PC-9 (cell line): Measurements from ENCODE around the gene LRMDA. TPM values are rescaled to one million over a fixed set of nuclear protein-coding genes. Genes with fewer than 3 reads are reported as not detected.

Source experiments
- BruUV-seq: library from RNA; stranded (reverse); fragments of 400-500 nt; replicated peaks from 2 replicates; lab custom pipeline; 2021; lab: Mats Ljungman, UMichigan
- CTCF ChIA-PET: fragments of 300-600 bp; sonication (Branson Sonifier 250); formaldehyde crosslinking; loops from one replicate; lab custom pipeline; 2022; ENCODE audit warnings: antibody characterized with exemption; lab: Charles Lee
- POLR2A ChIA-PET: fragments of 300-600 bp; sonication (Branson Sonifier 250); formaldehyde crosslinking; loops from one replicate; lab custom pipeline; 2022; ENCODE audit warnings: antibody characterized with exemption; ENCODE audit not compliant: unreplicated experiment; lab: Charles Lee
- DNase-seq, 2 experiments: peaks; one replicate each; pipeline versions ENCODE4 v3.0.0 to v3.0.0-alpha.2; 2015 to 2022; ENCODE audit warnings: mixed read lengths in 1 of 2
- H2AFZ ChIP-seq: fragments of 200-600 bp; sonication (generic); 2 replicates; pipeline ENCODE4 v1.8.1; 2017; ENCODE audit warnings: antibody characterized with exemption
- H3F3A ChIP-seq: fragments of 200-600 bp; sonication (generic); 2 replicates; pipeline ENCODE4 v1.8.1; 2017; ENCODE audit warnings: antibody characterized with exemption, mild to moderate bottlenecking, low read depth; ENCODE audit not compliant: insufficient read depth
- H3K27ac ChIP-seq: fragments of 200-600 bp; sonication (generic); 2 replicates; pipeline ENCODE4 v1.6.1; 2016; ENCODE audit warnings: mixed run types
- H3K27me3 ChIP-seq: fragments of 200-600 bp; sonication (generic); 2 replicates; pipeline ENCODE4 v1.6.1; 2016; ENCODE audit warnings: low read depth, mixed run types; ENCODE audit not compliant: insufficient read depth
- H3K36me3 ChIP-seq: fragments of 200-600 bp; sonication (generic); 2 replicates; pipeline ENCODE4 v1.6.1; 2016; ENCODE audit warnings: low read depth, mixed run types
- H3K4me1 ChIP-seq: fragments of 200-600 bp; sonication (generic); replicated peaks from 2 replicates; pipeline ENCODE4 v1.6.1; 2016; ENCODE audit warnings: mixed run types; ENCODE audit not compliant: insufficient read depth
- H3K4me2 ChIP-seq: fragments of 200-600 bp; sonication (generic); 2 replicates; pipeline ENCODE4 v1.6.1; 2017; ENCODE audit warnings: mixed run types
- H3K4me3 ChIP-seq: fragments of 200-600 bp; sonication (generic); 2 replicates; pipeline ENCODE4 v1.6.1; 2016; ENCODE audit warnings: mixed run types
- H3K79me2 ChIP-seq: fragments of 200-600 bp; sonication (generic); 2 replicates; pipeline ENCODE4 v1.6.1; 2017; ENCODE audit warnings: low read depth, mixed run types
- H3K9me2 ChIP-seq: fragments of 200-600 bp; sonication (generic); 2 replicates; pipeline ENCODE4 v1.8.1; 2017; ENCODE audit warnings: mild to moderate bottlenecking; ENCODE audit not compliant: insufficient read depth
- H3K9me3 ChIP-seq: fragments of 200-600 bp; sonication (generic); 2 replicates; pipeline ENCODE4 v1.8.1; 2016; ENCODE audit warnings: low read depth; ENCODE audit not compliant: insufficient read depth
- H4K20me1 ChIP-seq: fragments of 200-600 bp; sonication (generic); 2 replicates; pipeline ENCODE4 v1.8.1; 2017; ENCODE audit not compliant: insufficient read depth
- EZH2 ChIP-seq: fragments of 200-600 bp; sonication (generic); IDR thresholded peaks from 2 replicates; pipeline ENCODE4 v1.8.0; 2017; ENCODE audit warnings: antibody characterized with exemption, low read depth
- intact Hi-C: fragments of 100-400 bp; cut with micrococcal nuclease; formaldehyde crosslinking; loops from one replicate; pipeline ENCODE4 v1.10.0; 2022; ENCODE audit not compliant: unreplicated experiment
- total RNA-seq: library from RNA; stranded (reverse); gene quantifications from 2 replicates; pipeline ENCODE4 v1.2.3, GENCODE V29; 2021
- TF ChIP-seq, protein P1 (sequence below): fragments of 200-600 bp; sonication (generic); conservative IDR thresholded peaks from 2 replicates; pipeline ENCODE4 v1.6.1; 2017; ENCODE audit warnings: mixed run types, antibody characterized with exemption, mild to moderate bottlenecking, moderate library complexity

Gene LRMDA
- total RNA-seq, 1 experiment from 2014 or later: not detected

GRCh38 chr10:76270464-76270863, 839.0 kb downstream of the LRMDA start:
- no peaks in the 10 kb centered on the region for H3K36me3 ChIP-seq

DNA sequence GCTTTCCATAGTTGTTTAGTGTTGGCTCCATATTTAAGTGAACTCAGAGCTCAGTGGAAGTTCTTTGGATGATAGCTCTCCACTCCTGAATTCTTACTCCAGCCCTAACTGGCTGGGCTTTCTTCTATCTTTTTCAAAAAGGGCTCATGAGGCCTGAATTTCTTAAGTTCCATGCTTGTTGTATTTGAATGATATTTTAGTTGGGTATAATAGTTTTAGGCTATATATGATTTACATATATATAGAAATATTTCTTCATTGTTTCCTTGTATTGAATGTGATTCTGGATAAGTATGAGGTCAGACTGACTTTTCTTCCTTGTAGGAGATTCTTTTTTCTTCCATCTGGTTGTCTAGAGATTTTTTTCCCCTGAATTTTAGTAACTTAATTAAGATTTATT, 843.5 kb downstream of the LRMDA start:
- CTCF ChIA-PET: no interaction called here
- POLR2A ChIA-PET: no interaction called here
- Histone ChIP-seq H3K36me3 (no peaks in the 10 kb centered on the region), H3K79me2 (no peaks in the 10 kb centered on the region), H2AFZ (no peak overlapping the region), H3K4me2 (no peak overlapping the region), H3K9me2 (no peaks in the 10 kb centered on the region), H4K20me1 (no peaks in the 10 kb centered on the region), H3K9me3 (no peaks in the 10 kb centered on the region), H3K27me3 (no peaks in the 10 kb centered on the region), H3K4me1 (no peaks in the 10 kb centered on the region), H3K27ac (no peak overlapping the region), H3F3A (no peaks in the 10 kb centered on the region), H3K4me3 (no peak overlapping the region)
- no peak for TF ChIP-seq EZH2
- TF ChIP-seq, protein P1, sequence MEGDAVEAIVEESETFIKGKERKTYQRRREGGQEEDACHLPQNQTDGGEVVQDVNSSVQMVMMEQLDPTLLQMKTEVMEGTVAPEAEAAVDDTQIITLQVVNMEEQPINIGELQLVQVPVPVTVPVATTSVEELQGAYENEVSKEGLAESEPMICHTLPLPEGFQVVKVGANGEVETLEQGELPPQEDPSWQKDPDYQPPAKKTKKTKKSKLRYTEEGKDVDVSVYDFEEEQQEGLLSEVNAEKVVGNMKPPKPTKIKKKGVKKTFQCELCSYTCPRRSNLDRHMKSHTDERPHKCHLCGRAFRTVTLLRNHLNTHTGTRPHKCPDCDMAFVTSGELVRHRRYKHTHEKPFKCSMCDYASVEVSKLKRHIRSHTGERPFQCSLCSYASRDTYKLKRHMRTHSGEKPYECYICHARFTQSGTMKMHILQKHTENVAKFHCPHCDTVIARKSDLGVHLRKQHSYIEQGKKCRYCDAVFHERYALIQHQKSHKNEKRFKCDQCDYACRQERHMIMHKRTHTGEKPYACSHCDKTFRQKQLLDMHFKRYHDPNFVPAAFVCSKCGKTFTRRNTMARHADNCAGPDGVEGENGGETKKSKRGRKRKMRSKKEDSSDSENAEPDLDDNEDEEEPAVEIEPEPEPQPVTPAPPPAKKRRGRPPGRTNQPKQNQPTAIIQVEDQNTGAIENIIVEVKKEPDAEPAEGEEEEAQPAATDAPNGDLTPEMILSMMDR: no peak
- no TSS peak for BruUV-seq
- no peak for DNase-seq
- intact Hi-C loops: no loop called here

More at GRCh38 chr10:76270464-76270863, 839.0 kb downstream of the LRMDA start:
- no peak overlapping the region for H3K4me3 ChIP-seq
- H4K20me1 ChIP-seq: no peaks in the 10 kb centered on the region
- POLR2A ChIA-PET: no interaction called here
- CTCF ChIA-PET: no interaction called here
- H2AFZ ChIP-seq: no peak overlapping the region
- H3K27me3 ChIP-seq: no peaks in the 10 kb centered on the region
- no peaks in the 10 kb centered on the region for H3K9me3 ChIP-seq
- no peak overlapping the region for H3K4me2 ChIP-seq
- H3K9me2 ChIP-seq: no peaks in the 10 kb centered on the region
- H3K79me2 ChIP-seq: no peaks in the 10 kb centered on the region
- no peaks in the 10 kb centered on the region for H3K4me1 ChIP-seq
- TF ChIP-seq EZH2: no peak
- TF ChIP-seq, protein P1: no peak
- BruUV-seq: no TSS peak
- H3K27ac ChIP-seq: no peak overlapping the region
- intact Hi-C loops: no loop called here
- DNase-seq: no peak
- no peaks in the 10 kb centered on the region for H3F3A ChIP-seq

DNA sequence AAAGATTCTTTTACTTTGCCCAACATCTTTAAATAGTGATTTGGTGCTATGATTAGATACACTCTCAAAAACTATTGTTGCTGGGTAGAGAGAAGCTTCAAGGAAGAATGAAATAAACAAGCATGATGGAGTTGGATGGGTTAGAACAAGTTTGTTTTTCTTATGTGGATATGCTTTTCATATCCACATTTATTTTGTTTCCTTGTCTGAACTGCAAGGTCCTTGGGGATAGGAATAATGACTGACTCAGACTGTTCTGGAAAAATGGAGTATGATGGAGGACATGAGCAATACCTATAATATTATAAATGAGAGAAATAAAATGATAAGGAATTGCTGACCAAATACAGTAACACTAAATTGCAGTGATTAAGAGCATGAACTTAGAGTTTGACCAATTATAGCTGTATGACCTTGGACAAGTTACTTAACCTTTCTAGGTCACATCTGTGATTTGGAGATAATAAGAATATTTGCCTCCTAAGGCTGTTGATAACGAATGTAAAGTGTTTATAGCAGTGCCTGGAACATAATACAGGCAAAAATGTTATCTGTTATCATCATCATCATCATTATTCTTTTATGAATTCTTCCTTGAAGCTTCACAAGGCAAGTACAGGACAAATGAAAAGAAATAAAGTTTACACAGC, 847.5 kb downstream of the LRMDA start:
- no peak for DNase-seq
- no peak overlapping the region for H3K27ac ChIP-seq
- no peaks in the 10 kb centered on the region for H3K27me3 ChIP-seq
- H3K9me3 ChIP-seq: no peaks in the 10 kb centered on the region
- no peaks in the 10 kb centered on the region for H3K79me2 ChIP-seq
- TF ChIP-seq, protein P1: no peak
- TF ChIP-seq EZH2: no peak
- H2AFZ ChIP-seq: no peak overlapping the region
- CTCF ChIA-PET: no interaction called here
- no TSS peak for BruUV-seq
- H3K4me1 ChIP-seq: no peaks in the 10 kb centered on the region
- H3K9me2 ChIP-seq: no peaks in the 10 kb centered on the region
- no peaks in the 10 kb centered on the region for H4K20me1 ChIP-seq
- no peak overlapping the region for H3K4me3 ChIP-seq
- intact Hi-C loops: no loop called here
- H3F3A ChIP-seq: no peaks in the 10 kb centered on the region
- H3K4me2 ChIP-seq: no peak overlapping the region
- H3K36me3 ChIP-seq: no peaks in the 10 kb centered on the region
- POLR2A ChIA-PET: no interaction called here
